HG02852 (cell line): ENCODE results near the gene SLC49A3.
"Not testable (repeated sequence)": the region's sequence is repeated elsewhere in the genome, so short reads cannot be mapped to it uniquely, and the experiment has no call there.

Experiments
- ATAC-seq: cut with Tn5 transposase; IDR thresholded peaks from one replicate; pipeline ENCODE4 v1.9.1; 2021; ENCODE audit warnings: mild to moderate bottlenecking, moderate library complexity; ENCODE audit not compliant: unreplicated experiment

Gene SLC49A3

DNA sequence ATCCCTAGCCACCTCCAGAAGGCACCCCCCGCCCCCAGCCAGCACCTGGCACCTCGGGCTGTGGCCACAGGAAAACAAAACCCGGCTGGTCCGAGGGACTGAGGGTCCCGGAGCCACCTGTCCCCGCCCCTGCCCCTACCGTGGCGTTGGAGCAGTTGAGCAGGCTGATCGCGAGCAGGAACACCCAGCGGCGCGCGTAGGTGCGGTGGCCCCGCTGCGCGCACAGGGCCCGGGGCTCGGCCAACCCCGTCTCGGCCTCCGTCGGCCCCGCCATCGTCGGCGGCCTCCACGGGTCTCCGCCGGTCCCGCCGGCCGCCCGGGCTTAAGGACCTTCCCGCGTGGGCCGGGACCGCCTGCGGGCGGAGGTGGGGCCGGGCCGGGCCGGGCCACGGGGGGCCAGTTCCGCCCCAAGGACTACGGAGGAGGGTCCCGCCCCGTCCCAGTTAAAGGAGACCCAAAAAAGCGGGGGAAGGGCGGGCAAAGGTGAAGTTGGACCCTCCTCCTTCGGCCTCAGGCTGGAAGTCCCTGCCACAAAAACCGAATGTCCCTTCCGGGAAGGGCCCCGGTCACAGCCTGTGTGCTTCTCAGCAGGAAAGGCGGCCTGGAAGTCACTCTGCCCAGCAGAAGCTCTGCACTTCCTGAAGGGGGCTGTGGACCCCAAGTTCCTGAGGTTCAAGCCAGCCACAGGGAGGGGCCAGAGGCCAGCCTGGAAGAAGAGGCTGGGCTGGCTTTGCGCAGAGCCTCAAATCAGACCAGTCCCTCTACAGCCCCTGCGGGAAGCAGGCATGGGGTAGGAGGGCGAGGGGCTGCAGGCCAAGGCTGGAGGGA, at the start of gene SLC49A3:
Gene SLC49A3, minus strand, starts transcription at position 298 of the 828 bp plus-strand sequence. Its CDS starts 24 bp downstream, at position 274.
- ATAC-seq: no peak

DNA sequence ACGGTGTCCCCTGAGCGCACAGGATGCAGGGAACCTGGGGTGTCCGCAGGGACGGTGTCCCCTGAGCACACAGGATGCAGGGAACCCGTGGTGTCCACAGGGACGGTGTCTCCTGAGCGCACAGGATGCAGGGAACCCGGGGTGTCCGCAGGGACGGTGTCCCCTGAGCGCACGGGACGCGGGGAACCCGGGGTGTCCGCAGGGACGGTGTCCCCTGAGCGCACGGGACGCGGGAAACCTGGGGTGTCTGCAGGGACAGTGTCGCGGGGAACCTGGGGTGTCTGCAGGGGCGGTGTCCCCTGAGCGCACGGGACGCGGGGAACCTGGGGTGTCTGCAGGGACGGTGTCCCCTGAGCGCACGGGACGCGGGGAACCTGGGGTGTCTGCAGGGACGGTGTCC, 47.6 kb upstream of the SLC49A3 start:
- ATAC-seq: not testable (repeated sequence)

DNA sequence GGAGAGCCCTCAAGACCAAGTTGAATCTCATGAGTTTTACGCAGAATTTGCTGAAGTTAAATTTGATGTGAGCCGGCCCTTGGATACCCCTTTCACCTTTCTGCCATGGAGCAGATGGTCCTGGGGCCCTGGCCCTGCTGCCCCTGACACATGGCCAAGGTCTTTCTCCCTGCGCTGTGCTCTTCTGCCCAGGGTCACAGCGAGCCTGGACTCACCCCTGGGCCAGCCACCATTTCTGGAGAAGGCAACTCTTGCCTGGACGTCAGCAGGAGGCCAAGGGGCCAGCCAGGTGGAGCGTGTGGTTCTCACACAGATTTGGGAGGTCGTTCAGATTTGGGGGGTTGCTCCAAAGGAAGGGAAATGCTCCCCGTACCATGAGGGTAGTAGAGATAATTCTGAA, 46.6 kb upstream of the SLC49A3 start:
- ATAC-seq: no peak

DNA sequence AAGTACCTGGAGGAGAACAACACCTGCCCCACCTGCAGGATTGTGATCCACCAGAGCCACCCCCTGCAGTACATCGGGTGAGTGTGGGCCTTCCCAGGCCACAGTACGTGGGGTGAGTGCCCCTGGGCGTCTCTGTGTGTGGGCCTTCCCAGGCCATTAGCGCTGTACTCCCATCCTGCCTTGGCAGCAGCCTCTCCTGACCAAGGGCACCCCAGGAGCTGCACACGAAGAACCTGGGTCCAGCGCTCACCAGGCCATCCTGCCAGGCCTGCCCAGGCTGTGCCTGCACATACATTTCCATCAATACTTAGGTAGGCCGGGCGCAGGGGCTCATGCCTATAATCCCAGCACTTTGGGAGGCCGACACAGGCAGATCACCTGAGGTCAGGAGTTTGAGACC, 46.0 kb upstream of the SLC49A3 start:
- no peak for ATAC-seq

DNA sequence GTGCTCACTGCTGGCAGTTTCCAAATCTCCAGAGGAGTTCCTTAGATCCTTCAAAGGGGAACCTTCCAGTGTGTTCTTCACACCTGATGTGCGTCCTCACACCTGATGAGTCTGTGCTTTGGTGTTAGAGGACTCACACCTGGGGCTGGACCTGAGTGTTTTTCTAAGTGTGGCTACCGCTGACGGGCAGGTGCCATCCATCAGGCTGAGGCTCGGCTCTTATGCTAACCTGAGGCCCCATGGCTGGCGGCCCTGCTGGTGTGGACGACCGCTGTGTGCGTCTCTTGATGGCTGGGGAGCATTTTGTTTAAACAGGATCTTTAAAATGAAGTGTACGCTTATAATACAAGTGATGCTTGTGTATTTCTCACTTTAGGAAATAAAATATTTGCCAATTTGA, 45.1 kb upstream of the SLC49A3 start:
- no peak for ATAC-seq

DNA sequence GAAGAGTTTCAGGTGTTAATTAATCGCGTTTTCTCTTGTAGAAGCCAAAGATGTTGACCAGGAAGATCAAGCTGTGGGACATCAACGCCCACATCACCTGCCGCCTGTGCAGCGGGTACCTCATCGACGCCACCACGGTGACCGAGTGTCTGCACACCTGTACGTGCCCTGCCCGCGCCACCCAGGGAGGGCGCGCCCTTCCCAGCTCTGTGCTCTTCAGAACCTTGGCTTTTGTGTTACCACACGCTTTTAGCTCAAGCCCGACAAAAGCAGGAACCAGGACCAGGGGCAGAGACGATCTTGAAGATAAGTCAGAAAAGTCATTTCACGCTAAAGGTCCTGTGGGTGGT, 44.7 kb upstream of the SLC49A3 start:
- no peak for ATAC-seq

DNA sequence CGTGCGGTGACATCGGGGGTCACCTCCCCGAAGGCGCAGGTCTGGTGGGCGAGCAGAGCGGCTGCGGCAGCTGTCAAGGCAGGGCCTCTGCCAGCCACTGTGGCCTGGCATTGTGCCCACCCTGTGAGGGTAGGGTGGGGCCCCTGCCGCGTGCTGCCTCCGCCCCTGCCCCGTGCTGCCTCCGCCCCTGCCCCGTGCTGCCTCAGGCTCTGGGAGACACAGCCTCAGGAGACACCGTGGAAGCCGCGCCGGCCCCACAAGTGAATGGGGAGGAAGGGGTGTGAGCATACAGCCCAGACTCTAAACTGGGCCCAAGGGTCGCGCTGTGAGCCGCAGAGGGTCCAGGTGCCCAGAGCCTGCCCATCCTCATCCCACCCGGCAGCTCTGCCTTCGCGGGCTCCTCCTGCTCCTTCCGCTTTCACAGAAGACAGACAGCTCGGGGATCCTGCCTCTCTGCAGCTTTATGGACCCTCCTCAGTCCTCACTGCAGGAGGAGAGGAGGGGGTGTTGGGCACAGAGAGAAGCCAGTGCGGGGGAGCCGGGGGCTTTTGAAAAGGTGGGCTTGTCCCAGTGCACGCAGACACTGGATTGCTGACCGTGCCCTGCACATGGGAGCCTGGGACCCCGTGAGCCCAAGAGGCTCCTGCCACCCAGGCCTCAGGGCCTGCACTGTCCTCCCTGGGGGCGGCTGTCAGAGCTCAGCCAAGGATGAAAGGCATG, 44.1 kb upstream of the SLC49A3 start:
- ATAC-seq: no peak

DNA sequence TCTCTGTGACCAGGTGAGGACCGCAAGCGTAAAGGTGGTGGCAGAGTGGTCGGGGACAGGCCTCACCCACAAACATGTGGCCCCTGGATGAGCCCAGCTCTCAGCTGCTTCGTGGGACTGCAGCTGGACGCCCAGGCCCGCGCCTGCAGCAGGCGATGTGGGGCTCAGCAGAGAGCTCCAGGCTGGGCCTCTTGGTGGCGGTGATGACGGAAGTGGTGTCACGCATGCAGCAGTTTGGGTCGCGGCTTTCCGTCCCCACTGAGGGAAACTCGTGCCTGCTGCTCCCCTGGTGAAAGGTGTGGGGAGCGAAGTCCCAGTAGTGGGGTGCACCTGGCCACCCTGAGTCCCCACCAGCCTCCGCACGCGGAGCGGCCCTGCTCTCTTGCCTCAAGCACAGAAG, 43.5 kb upstream of the SLC49A3 start:
- ATAC-seq: no peak

DNA sequence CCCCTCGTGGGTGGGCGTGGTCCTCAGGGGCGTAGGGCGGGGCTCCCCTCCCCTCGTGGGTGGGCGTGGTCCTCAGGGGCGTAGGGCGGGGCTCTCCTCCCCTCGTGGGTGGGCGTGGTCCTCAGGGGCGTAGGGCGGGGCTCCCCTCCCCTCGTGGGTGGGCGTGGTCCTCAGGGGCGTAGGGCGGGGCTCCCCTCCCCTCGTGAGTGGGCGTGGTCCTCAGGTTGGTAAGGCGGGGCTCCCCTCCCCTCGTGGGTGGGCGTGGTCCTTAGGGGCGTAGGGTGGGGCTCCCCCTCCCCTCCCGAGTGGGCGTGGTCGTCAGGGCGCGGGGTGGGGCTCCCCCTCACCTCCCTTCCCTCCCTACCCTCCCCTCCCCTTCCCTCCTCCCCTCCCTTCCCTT, 43.0 kb upstream of the SLC49A3 start:
- ATAC-seq: not testable (repeated sequence)

DNA sequence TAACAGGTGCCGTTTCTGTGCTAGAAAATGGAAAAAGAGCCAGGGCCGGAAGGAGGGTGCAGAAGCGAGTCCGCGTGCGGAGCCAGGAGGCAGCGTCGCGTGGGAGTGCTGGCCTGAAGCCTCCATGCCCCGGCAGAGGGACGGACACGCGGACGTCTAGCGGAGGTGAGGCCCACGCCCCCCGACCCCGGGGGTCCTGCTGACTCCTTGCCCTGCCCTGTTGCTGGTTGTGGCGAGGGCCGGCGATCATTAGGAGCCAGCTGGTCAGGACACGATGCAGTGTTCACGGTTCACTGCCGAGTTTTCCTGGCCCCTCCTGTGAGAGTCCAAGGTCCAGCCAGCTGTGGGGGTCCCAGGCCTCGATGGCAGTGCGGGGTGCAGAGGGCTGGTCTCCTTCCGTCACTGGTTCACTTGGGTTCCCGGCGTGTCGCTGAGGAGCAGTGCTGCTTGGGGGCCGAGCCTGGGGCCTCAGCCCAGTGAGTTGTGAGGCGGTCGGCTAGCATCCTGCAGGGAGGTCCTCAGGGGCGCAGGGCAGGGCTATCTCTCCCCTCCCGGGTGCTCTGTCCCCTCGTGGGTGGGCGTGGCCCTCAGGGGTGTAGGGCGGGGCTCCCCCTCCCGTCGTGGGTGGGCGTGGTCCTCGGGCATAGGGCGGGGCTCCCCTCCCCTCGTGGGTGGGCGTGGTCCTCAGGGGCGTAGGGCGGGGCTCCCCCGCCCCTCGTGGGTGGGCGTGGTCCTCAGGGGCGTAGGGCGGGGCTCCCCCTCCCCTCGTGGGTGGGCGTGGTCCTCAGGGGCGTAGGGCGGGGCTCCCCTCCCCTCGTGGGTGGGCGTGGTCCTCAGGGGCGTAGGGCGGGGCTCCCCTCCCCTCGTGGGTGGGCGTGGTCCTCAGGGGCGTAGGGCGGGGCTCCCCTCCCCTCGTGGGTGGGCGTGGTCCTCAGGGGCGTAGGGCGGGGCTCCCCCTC, 42.3 kb upstream of the SLC49A3 start:
- ATAC-seq: not testable (repeated sequence)

DNA sequence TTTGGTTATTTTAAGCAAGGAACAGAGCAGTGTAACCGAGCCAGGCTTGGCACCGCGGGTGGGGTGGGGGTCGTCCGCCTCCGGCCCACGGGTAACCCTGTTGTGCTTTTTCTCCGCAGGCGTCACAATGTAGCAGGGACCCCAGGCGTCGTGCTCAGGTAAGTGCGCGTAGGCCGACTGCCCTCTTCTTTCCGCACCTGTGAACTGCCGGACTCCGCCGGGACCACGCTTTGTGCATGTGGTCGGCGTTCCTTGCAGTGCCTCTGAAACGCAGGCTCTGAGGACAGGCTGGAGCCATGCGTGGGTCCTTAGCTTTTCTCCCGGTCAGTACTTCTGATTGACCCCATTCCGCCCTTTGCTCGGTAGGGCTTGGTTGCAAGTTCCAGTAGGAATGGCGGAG, 41.6 kb upstream of the SLC49A3 start:
- no peak for ATAC-seq

DNA sequence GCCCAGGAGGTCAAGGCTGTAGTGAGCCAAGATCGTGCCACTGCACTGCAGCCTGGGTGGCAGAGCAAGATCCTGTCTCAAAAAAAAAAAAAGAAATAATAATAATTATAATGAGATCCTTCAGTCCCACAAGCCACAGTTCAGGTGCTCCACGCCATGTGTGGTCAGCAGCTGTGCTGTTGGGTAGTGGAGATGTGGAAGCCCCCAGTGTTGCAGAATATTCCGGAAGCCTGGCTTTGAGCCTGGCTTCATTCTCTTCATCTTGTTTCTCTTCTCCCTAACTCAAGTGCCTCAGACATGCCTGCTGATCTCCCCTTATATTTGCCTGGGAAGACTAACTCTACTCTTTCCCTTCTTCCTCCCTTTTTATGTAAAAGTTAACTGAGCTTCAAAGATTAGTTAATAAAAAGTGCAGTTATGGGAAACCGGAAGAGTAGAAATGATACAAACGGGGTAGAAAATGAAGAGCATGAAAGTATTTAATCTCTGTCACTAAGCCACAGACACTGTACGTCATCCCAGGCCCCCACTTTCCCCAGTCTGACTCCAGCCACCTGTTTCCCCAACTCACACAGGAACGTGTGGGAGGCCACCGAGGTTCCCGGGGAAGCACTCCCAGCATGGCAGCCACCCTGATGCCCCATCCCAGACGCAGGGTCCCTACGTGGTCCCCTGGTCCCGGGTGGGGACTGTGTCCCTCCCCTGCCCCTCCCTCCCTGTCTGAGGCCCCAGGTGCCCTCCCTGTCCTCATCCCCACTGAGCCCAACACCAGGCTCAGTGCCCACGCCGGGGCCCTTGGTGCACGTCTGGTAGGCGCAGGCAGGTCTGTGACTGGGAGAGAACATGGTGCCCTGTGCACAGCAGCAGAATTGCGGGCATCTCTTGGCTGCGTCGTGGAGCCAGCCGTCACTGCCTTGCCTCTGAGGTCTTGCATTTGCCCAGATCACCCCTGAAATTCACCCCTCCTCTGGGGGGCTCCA, 40.7 kb upstream of the SLC49A3 start:
- no peak for ATAC-seq

DNA sequence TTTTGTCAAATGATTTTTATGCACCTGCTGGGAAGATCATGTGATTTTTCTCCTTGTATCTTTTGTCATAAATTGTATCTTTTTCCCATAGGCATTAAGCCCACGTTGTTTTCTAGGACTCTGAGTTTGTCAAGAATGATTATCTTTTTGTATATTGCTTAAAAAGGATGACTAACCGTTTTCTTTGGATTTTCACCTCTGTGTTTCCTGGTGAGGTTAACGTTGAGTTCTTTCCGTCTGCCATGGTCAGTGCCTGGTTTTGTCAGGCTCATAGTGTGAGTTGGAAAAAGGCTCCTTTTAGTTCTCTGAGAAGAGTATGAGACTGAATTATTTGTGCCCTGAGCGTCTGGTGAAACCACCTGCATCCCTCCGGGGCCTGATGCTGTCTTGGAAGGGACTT, 38.6 kb upstream of the SLC49A3 start:
- ATAC-seq: no peak

DNA sequence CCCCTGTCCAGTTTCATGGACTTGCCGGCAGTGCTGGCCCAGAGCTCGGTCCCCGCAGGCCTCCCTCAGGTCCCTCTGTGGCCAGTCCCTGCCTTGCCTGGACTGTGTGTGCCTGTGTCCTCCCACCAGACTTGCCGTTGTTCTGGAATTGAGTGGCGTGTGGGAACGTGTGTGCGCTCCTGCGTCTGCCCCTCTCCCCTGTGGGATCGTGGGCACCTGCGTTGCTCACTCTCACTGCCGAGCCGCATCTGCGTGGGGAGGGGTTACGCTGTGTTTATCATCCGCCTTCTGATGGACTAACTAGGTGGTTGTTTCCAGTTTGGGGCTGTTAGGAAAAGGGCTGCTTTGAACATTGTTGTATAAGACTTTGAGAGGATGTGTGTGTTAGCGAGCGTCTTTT, 37.9 kb upstream of the SLC49A3 start:
- no peak for ATAC-seq

DNA sequence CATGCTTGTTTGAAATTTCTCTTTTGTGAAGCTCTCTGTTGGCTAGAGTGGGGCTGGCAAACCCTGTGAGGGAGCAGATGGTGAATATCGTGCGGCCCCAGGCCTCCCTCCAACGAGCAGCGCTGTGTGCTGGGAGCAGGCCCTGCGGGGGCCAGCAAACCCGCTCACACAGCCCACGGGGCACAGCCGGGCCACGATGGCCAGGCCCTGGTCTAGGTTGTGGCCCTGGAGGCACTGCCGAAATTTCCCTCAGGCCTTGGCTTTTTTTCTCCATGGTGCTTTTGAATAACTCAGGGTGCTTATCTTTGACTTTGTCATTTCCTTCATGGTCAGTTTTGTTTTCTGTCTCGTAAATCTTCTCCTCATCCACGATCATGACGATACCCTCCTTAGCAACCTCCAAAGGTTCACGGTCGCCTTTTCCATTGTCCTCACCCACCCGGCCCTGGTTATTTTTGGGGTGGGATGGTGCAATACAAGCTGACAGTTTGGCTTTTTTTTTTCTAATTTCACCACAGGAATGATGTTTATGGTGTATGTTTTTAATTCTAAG, 37.4 kb upstream of the SLC49A3 start:
- no peak for ATAC-seq

DNA sequence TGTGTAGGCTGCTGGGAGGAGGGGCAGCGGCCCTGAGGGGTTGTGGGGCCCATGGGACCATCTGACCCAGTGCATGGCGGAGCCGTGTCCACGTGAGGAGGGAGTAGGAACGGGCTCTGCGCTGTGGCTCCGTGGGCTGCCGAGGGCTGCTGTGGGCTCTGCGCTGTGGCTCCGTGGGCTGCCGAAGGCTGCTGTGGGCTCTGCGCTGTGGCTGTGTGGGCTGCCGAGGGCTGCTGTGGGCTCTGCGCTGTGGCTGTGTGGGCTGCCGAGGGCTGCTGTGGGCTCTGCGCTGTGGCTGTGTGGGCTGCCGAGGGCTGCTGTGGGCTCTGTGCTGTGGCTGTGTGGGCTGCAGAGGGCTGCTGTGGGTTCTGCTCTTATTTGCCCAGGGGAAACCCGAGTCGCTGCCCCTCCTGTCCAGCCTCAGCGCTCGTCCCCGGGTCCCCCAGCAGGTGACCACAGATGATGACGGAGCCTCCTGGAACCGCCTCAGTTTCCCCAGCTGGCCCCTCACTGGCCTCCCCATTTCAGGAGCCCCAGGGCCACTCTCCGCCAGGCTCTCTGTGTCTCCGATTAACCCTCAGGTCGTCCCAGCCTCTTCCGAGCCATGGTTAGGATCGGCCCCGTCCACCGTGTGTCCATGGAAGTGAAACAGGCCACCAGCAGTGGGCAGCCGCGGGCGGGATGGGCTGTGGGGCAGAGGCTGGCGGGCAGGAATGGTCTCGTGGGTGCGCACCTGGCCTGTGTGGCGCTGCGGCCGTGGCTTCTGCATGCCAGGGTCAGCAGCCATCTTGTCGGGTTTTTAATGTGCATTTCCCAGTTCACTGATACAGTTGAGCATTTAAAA, 36.7 kb upstream of the SLC49A3 start:
- ATAC-seq: no peak

DNA sequence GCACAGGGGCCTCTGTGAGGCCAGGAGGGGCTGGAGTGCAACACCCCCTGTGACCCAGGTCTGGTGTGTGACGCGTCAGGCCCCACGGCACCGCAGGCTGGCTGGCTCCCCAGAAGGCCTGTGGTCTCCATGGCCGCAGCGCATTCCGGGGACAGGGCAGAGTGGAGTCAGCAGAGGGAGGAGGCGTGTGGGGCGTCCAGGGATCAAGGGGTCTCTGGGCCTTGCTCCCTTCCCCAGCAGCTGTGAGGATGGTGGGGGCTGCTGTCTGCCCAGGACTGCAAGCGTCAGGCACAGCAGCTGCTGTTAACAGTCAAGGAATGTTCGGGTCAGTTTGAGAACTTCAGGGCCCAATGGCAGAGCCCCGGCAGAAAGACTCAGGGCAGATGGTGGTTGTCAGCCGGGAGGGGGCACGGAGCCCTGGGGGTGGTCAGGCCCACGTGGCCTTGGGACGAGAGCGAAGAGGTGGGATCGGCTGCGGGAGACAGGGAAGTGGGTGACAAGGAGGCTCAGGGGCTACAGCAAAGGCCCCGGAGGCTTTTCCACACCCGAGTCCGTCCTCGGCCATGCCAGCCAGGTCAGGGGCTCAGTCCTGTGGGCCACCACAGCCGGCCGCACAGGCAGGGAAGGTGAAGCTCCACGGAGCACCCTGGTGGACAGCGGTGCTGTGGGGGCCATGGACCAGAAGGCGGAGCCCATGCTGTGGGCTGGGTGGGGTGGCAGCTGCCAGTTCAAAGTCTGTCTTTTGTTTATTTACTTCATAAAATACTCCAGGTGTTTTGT, 35.0 kb upstream of the SLC49A3 start:
- no peak for ATAC-seq

DNA sequence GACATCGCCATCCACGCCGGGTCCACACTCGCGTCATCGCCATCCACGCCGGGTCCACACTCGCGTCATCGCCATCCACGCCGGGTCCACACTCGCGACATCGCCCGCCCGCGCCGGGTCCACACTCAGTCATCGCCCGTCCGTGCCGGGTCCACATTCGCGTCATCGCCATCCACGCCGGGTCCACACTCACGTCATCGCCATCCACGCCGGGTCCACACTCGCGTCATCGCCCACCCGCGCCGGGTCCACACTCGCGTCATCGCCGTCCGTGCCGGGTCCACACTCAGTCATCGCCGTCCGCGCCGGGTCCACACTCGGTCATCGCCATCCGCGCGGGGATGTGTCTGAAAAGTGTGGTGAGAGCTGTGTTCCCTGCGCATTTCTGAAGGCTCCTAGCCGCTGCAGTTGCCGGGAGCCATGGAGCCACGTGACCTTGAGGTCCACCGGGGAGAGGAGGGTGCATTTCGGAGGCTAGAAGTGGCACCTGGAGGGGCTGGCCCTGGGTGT, 34.0 kb upstream of the SLC49A3 start:
- ATAC-seq: no peak
